Activated T-cell treated with anti-CD3 and anti-CD28 coated beads for 4 hours (primary cell): ENCODE measurements around the gene ATP9B.
"Not testable (repeated sequence)": the region's sequence is repeated elsewhere in the genome, so short reads cannot be mapped to it uniquely, and the experiment has no call there.

Experiments used
- DNase-seq: peaks from one replicate; pipeline ENCODE4 v3.0.0-alpha.2; 2020

The ATP9B gene

GRCh38 chr18:79072655-79073054, 3.5 kb downstream of the ATP9B start:
- not testable (repeated sequence) for DNase-seq

DNA sequence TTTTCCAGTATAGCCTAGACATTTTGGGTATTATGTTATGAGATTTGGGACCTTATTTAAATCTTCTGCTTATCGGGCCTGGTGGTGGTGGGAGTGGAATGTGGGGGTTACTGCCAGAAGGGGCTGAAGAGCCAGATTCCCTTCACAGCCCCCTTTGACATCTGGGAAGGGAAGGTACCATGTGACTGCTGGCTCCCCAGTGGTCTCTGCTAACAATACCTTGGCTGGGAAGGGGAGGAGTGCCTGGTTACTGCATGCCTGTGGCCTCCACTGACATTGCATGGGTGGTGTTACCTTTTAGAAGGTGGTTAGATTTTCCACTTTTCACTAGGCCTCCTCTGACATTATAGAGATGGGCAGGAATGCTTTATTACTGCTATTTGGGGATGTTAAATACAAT, 8.0 kb downstream of the ATP9B start:
- DNase-seq = no peak

GRCh38 chr18:79078791-79079190, 9.6 kb downstream of the ATP9B start:
- not testable (repeated sequence) for DNase-seq

DNA sequence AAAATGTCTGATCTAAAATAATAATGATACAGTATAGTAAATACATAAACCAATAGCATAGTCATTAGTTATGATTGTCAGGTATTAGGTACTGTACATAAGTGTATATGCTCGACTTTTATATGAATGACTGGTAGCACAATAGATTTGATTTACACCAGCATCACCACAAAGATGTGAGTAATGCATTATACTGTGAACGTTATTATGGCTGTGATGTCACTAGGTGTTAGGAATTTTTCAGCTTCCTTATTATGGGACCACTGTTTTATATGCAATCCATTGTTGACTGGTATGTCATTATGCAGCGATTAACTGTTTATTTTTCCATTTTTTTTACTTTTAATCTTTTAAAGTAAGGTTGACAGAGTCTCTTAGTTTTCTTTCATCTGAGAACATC, 23.7 kb downstream of the ATP9B start:
- no peak for DNase-seq

- DNase-seq = no peak
These were observed 24.8 kb downstream of the ATP9B start for GRCh38 chr18:79093986-79094385.

GRCh38 chr18:79095216-79095615, 26.0 kb downstream of the ATP9B start:
- DNase-seq = no peak

DNA sequence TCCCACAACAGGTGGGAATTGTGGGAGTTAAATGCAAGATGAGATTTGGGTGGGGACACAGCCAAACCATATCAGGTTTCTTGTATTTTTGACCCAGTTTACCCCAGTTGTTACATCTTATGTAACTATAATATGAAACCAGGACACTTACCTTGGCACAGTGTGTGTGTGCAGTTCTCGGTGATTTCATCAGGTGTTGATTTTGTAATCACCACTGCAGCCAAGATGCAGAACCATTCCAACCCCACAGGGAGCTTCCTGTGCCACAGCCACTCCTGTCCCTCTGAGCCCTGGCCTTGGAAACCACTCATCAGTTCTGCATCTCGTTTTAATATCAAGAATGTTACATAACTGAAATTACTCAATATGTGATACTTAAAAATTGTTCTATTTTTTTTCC, 31.8 kb downstream of the ATP9B start:
- DNase-seq = no peak

DNA sequence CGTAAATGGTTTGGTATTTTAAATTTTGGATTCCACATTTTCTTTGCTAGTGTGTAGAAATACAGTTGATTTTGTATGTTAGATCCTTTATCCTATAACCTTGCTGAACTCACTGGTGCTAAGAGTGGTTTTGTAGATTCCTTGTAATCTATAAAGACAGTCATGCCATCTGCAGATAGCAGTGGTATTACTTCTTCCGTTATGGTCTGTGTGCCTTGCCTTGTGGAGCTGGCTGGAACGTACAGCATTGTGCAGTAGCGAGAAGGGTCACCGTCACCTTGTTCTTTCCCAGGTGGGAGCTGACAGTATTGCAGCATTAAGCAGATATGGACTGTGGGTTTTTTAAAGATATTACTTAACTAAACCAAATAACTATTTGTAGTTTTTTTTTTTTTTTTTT, 33.7 kb downstream of the ATP9B start:
- no peak for DNase-seq

DNA sequence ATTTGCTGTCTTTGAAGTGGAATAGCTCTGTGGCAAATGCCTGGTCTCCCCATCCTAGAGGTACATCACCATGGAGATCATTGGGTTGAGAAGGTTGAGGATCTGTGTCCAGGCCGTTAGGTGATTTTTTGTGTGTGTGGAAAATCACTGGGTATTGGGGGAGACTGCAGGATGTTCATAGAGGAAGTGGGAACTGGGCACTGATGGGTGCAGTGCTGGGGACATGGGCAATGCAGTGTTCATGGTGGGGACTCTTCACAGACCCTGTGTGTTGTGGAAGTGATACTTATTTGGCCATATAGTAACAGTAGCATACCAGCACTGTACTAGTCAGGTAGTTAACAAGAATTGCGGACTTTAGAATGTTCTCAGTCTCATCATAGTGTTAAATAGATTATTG, 34.9 kb downstream of the ATP9B start:
- DNase-seq = no peak

- DNase-seq = no peak
These were observed 36.3 kb downstream of the ATP9B start for GRCh38 chr18:79105455-79105854.

DNA sequence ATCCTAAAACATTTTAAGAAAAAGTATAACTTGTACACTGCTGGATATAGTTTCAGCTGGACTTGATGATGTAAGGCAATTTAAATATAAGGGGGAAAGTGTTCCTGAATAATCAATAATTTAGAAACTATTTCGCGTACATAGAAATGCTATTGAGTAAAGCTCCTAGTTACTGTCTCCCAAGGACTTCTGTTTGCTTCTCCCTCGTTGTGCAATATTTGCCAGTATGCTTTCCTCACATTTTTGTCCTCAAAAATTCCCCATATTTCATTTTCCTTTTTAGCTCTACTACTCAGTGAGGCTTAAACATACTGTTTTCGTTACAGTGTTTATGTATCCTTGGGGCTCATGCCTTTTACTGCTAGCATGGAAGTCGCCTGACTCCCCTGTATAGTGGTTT, 36.9 kb downstream of the ATP9B start:
- DNase-seq = no peak

DNA sequence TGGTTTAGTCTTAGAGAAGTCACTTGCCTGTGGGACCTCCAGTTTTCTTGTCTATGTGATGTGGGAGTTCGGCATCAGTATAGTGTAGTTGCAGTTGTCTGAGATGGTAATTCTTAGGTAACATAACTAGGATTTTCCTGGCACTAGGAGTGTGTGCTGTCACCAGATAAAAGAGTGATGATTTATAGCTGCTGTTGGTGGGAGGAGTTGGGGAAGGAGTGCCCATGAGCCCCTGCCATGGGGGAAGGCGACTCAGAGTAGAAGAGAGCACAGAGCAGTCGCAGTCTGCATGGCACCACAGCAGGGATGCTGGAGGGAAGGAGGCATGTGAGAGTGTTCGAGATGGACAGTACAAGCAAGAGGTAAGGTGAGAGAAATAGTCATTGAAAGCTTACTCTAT, 38.7 kb downstream of the ATP9B start:
- DNase-seq = no peak

- DNase-seq = no peak
These were observed 39.5 kb downstream of the ATP9B start for GRCh38 chr18:79108549-79109215.

GRCh38 chr18:79111483-79111882, 42.3 kb downstream of the ATP9B start:
- no peak for DNase-seq

DNA sequence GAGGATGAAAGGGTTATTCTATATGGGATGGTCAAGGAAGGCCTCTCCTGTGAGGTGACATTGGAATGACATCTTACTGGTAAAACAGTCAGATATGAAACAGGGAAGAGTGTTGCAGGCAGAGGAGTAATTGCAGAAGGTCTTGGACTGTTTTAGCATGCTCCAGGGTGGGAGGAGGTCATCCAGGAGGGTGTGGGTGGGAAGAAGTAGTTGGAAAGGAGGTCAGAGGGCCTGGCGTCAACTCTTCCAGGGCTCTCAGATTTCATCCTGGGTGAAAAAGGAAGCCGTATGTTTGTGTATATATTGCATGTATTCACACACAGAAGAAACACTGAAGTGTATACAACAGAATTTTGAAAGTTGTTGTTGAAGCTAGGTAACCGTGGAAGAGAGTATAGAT, 48.2 kb downstream of the ATP9B start:
- DNase-seq = no peak

GRCh38 chr18:79117788-79118187, 48.6 kb downstream of the ATP9B start:
- no peak for DNase-seq

- no peak for DNase-seq
These were observed 49.6 kb downstream of the ATP9B start for GRCh38 chr18:79118797-79119196.

DNA sequence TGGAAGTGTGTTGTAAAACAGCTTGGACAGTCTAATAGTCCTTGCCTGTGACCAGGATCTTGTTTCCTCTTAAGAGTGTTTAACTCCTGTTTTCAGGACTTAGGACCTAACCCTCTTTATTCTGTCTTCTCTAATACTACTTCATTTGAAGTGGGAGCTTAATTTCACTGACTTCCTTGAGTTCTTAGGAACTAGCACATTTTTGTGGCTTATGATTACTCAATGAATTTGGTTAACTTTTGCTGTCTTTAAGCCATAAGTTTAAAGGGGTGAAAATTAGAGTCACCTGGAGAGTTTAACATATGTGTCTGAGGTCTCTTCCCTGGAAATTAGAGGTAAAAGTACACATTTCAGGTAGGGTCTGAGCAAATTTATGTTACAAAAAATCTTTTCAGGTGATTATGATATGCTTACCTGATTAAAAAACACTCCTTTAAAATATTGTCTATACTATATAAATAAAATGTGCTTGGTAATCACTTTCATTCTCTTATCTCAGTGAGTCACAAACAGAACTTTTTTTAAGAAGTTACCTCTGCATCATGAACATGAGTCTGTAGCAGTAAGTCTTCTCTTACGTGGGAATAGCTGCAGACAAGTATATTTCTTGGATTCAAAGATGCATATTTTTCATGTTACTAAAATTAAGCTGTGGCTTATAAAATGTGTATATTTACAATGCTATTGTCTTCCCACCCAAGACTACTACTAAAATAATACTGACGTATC, 52.7 kb downstream of the ATP9B start:
- DNase-seq = no peak

DNA sequence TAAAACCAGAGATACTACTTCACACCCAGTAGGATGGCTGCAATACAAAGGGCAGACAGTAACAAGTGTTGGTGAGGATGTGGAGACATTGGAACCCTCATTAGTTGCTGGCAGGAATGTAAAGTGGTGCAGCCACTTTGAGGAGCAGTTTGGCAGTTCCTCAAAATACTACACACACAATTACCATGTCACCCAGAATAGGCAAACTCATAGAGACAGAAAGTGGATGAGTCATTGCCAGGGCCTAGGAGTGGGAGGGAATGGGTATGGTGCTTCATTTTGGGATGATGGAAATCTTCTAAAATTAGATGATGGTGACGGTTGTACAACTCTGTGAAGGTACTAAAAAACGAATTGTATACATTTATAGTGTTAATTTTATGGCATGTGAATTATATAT, 54.8 kb downstream of the ATP9B start:
- no peak for DNase-seq

DNA sequence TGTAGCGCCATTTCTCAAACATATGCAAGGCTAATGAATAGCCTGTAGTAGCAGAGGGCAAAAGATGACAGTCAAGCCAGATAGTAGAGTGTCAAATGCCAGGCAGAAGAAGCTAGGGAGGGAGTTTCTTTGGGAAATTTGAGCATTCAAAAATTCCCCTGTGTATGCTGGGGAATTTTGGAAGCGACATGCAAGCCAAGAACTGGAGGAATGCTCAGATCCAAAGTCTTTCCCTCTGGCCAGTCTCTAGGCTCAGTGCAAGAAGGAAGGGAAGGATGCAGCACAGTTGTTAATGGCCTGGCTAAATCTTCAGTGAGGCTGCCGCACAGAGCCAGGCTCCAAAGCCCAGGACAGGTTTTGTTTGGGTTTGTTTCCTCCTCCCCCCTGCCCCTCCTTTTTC, 59.9 kb downstream of the ATP9B start:
- DNase-seq = no peak

DNA sequence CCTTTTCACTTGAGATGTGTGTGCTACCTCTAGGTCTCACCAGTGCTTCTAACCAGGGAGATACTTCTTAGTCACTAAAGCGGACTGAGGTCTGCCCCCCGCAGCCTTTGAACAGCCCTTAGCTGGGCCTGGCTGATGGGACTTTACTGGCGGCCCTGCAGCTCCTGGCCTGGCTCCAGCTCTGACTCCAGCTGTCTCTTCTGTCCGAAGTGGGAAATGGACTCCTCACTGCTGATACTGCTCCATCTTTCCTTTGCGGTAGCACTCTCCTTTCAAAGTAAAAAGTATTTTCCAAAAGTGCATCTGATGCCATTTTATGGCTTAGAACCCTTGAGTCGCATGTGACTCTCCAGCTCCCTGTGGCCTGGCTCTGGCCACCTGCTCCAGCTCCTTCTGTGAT, 64.5 kb downstream of the ATP9B start:
- no peak for DNase-seq

- no peak for DNase-seq
These were observed 66.7 kb downstream of the ATP9B start for GRCh38 chr18:79135924-79136323.

DNA sequence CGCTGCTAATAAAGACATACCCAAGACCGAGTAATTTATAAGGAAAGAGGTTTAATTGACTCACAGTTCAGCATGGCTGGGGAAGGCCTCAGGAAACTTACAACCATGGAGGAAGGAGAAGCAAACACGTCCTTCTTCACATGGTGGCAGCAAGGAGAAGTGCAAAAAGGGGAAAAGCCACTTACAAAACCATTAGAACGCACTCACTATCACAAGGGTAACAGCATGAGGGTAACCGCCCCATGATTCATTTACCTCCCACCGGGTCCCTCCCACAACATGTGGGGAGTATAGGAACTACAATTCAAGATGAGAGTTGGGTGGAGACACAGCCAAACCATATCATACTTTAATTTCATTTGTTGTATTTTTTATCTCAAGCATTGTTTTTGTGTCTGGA, 67.5 kb downstream of the ATP9B start:
- no peak for DNase-seq

- no peak for DNase-seq
These were observed 70.0 kb downstream of the ATP9B start for GRCh38 chr18:79139206-79139605.

DNA sequence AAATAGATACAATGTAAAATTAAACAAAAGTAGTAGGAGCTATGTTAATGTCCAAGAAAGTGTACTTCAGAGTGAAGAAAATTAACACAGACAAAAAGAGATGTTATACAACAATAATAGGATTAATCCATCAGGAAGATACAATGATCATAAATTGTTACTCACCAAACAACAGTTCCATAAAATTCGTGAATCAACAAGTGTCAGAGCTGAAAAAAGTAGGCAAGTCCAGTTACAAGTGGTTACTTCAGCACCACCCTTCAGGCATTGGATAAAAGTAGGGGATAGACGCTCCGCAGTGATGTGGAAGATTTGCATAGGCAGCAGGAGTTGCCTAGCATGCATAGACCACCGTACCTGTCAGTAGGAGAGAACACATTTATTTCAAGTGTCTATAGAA, 77.8 kb downstream of the ATP9B start:
- no peak for DNase-seq
